ENCODE measurements around the gene RNF126.
"Not testable (repeated sequence)": the region's sequence is repeated elsewhere in the genome, so short reads cannot be mapped to it uniquely, and the experiment has no call there.

Gene RNF126

DNA sequence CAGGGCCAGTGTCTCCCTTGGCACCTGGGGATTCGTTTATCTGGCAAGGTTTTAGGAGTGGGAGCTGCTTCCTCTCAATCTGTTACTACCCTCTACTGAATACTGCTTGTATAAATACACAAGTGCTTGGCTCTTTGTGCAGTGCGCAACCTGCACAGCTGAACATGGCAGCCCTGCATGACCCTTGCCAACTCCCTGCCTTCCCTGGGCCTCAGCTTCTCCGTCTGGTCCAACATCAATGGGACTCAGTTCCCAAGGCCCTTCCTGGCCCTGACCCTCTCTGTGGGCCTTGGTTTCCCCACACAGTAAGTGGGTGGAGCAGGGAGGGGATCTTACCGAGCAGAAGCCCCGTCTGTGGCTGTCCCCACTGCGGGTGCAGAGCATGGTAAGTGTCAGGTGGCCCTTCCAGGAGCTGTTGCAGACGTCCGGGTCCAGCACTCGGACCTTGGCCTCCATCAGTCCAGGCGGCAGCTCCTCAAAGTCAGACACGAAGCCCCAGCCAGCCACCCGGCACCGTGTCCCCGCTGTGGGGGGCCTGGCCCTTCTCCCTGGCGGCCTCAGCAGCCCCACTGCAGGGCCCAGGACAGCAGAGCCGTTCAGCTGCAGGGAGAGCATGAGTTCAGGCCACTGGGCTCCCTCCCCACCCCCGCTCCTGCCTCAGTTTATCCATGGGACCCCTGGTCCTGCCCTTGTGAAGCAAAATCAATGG lies 23.7 kb upstream of the RNF126 start:
- no peak for DNase-seq (ENCODE audit: low read depth, low spot score)

DNA sequence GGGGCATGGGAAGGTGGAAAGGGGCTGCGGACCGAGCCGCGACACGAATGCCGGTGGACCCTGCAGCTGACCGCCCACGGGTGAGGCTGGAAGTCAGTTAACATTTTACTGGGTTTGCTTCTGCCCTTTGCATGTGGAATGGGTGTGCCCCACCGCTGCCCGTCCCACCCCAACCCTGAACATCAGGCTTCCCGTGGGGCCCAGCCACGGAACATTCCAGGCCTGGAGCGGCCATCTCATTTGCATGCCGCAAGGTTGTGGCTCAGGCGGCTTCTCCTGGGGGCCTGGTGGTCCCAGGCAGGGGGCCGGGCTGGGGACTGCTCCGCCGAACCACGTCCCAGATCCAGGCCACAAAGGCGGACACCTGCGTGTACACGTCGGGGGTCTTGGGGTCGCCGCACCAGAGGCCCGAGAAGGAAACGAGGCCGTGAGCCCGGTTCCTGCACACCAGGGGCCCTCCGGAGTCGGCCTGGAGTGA lies 22.5 kb upstream of the RNF126 start:
- no peak for DNase-seq (ENCODE audit: low read depth, low spot score)

DNA sequence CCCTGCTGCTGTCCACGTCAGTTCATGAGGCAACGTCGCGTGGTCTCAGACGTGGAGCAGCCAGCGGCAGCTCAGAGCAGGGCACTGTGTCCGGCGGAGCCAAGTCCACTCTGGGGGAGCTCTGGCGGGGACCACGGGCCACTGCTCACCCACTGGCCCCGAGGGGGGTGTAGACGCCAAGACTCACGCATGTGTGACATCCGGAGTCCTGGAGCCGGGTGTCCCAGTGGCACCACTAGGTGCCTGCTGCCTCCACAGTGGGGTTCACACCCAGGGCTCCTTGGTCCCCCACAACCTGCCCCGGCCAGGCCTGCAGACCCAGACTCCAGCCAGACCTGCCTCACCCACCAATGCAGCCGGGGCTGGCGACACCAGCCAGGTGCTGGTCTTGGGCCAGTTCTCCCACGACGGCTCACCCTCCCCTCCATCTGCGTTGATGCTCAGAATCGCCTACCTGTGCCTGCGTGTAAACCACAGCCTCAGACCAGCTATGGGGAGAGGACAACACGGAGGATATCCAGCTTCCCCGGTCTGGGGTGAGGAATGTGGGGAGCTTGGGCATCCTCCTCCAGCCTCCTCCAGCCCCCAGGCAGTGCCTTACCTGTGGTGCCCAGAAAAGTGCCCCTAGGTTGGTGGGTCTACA lies 19.8 kb upstream of the RNF126 start:
- DNase-seq (ENCODE audit: low read depth, low spot score), result no peak

GRCh38 chr19:681029-682019 lies 18.3 kb upstream of the RNF126 start:
- peak; percentile 87 for DNase-seq (ENCODE audit: low read depth, low spot score)

GRCh38 chr19:680287-681028 lies 17.4 kb upstream of the RNF126 start:
- DNase-seq (ENCODE audit: low read depth, low spot score), result peak; percentile 93

DNA sequence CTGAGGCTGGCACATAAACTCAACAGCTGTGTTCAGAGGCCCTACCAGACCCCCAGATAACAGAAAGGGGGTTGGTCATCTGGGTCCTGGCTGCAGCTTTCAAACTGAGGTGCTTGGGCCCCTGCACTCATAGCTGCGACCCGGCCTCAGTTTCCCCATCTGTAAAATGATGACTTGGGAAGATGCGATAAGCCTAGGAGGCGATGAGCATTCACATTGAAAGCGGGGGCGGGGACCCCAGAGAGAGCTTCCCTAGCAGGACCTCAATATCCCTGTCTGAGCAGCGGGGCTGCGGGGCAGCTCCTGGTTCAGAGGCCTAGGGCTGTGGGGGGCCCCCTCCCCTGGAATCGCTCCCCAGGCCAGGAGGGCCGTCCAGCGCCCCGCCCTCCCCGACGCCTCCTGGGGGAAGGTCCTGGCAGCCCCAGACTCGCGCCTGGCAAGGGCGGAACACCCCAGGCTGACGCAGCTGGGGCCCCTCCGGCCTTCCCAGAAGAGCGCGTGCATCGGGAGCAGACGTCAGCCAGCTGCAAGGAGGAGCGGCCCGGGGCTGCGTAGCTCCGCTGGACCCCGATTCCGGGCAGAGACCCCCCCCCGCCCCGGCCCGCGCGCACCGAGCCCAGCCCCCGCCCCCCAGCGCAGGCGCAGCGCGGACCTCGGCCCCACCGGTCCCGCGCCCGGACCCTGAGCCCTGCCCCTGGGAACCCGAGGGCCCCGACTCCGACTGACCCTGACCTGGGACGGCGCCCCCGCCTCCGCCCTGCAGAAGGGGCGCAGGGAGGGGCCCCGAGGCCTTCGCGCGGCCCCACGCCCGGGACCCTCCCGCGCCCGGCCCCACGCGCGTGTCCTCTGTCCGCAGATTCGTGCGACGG lies 16.6 kb upstream of the RNF126 start:
- DNase-seq (ENCODE audit: low read depth, low spot score), result peak; percentile 35

DNA sequence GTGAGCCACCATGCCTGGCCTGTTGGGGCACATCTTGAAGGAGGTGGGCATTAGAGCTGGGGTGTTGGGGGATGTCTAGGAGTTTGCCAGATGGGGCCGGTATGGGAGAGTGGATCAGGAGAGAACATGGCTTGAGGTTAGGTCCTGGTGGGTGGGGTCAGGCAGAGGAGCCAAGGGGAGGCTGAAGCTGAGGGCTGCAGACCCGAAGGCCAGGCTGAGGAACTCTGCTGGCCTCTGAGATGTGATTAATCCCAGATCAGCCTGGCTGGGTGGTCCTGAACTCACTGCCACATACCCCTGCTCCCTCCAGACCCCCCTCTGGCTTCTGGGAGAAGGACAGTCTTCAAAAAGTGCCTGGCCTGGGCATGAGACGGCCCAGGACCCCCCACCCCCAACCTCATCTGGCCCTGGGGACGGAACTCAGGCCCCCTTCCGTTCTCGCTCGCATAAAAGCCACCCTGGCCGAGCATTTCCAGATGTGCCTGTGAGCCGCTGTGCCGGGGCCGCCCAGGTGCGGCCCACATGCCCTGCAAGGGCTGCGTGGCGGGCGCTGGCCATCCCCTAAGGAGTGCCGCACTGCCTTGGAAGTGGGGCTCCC lies 15.9 kb upstream of the RNF126 start:
- DNase-seq (ENCODE audit: low read depth, low spot score), result no peak

GRCh38 chr19:677601-678436 lies 14.8 kb upstream of the RNF126 start:
- no peak for DNase-seq (ENCODE audit: low read depth, low spot score)

- no peak for DNase-seq (ENCODE audit: low read depth, low spot score)
These were observed 14.2 kb upstream of the RNF126 start for GRCh38 chr19:677201-677600.

- no peak for DNase-seq (ENCODE audit: low read depth, low spot score)
These were observed 13.5 kb upstream of the RNF126 start, which contains the start of gene FSTL3 for GRCh38 chr19:676339-677105. TSS of gene FSTL3 (plus strand) at chr19:676392. CDS start at chr19:676424, 32 bp downstream.

DNA sequence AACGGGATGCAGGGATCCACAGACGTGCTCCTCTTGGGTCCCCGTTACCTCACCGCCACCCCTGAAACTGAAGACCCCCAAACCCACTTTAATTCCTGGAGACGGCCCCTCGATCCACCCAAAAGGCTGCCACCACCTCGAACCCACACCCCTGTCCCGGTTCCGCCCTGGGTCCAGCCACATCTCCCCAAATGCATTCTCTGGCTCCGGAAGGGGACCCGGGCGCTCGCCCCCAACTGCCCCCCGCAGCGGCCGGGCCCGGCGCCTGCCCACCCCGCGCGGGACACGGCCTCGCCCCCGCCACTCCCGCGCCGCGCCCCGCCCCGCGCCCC lies 13.0 kb upstream of the RNF126 start:
- no peak for DNase-seq (ENCODE audit: low read depth, low spot score)

GRCh38 chr19:674282-675151 lies 11.5 kb upstream of the RNF126 start:
- no peak for DNase-seq (ENCODE audit: low read depth, low spot score)

DNA sequence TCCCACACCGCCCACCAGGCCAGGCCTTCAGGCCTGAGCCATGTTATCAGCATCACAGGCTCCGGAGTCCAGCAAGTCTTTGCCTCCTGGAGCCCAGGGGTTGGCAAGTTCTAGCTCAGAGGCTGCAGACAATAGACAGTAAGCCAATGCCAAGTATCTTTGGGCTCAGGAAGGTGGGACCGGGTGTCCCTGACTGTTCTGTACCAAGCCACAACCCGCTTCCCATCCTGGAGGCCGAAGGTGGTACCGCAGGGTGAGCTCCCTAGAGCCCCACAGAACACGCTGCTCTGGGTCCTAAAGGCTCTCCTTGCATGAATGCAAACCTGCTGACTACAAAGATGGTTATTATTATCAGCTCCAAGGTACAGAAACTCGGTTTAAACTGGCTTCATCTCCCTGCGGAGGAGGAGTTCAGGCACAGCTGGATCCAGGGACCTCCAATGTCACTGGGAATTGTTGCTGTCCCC lies 7.6 kb upstream of the RNF126 start:
- no peak for DNase-seq (ENCODE audit: low read depth, low spot score)

DNA sequence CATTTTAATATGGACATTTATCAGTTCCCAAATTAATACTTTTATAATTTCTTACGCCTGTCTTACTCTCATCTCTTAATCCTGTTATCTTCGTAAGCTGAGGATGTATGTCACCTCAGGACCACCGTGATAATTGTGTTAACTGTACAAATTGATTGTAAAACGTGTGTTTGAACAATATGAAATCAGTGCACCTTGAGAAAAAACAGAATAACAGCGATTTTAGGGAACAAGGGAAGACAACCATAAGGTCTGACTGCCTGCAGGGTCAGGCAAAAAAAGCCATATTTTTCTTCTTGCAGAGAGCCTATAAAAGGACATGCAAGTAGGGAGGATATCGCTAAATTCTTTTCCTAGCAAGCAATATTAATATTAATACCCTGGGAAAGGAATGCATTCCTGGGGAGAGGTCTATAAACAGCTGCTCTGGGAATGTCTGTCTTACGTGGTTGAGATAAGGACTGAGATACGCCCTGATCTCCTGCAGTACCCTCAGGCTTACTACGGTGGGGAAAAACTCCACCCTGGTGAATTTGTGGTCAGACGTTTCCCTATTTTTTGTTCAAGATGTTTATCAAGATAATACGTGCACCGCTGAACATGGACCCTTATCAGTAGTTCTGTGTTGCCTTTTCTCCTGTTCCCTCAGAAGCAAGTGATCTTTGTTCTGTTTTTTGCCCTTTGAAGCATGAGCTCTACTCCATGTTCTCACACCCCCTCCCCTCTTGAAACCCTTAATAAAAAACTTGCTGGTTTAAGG lies 5.8 kb upstream of the RNF126 start:
- DNase-seq (ENCODE audit: low read depth, low spot score), result not testable (repeated sequence)

DNA sequence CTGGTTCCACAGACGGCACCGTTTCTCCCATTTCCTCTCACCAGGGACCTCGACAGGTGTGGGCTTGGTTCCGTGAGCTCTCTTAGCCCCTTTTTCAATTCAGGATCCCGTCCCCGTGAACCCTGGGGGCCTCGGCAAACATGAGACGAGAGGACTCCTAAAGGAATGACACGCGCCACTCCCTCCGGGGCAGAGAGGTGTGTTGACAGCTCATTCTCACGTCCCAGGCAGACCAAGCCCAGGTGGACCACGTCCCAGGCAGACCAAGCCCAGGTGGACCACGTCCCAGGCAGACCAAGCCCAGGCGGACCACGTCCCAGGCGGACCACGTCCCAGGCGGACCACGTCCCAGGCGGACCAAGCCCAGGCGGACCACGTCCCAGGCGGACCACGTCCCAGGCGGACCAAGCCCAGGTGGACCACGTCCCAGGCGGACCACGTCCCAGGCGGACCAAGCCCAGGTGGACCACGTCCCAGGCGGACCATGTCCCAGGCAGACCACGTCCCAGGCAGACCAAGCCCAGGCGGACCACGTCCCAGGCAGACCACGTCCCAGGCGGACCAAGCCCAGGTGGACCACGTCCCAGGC lies 4.1 kb upstream of the RNF126 start:
- DNase-seq (ENCODE audit: low read depth, low spot score), result not testable (repeated sequence)

- DNase-seq (ENCODE audit: low read depth, low spot score), result peak; percentile 55
These were observed 2.0 kb upstream of the RNF126 start for GRCh38 chr19:664913-665443.

Measured in smooth muscle cell of the brain vasculature (primary cell).